ENCODE measurements around the gene DNAH17.

The DNAH17 gene, protein sequence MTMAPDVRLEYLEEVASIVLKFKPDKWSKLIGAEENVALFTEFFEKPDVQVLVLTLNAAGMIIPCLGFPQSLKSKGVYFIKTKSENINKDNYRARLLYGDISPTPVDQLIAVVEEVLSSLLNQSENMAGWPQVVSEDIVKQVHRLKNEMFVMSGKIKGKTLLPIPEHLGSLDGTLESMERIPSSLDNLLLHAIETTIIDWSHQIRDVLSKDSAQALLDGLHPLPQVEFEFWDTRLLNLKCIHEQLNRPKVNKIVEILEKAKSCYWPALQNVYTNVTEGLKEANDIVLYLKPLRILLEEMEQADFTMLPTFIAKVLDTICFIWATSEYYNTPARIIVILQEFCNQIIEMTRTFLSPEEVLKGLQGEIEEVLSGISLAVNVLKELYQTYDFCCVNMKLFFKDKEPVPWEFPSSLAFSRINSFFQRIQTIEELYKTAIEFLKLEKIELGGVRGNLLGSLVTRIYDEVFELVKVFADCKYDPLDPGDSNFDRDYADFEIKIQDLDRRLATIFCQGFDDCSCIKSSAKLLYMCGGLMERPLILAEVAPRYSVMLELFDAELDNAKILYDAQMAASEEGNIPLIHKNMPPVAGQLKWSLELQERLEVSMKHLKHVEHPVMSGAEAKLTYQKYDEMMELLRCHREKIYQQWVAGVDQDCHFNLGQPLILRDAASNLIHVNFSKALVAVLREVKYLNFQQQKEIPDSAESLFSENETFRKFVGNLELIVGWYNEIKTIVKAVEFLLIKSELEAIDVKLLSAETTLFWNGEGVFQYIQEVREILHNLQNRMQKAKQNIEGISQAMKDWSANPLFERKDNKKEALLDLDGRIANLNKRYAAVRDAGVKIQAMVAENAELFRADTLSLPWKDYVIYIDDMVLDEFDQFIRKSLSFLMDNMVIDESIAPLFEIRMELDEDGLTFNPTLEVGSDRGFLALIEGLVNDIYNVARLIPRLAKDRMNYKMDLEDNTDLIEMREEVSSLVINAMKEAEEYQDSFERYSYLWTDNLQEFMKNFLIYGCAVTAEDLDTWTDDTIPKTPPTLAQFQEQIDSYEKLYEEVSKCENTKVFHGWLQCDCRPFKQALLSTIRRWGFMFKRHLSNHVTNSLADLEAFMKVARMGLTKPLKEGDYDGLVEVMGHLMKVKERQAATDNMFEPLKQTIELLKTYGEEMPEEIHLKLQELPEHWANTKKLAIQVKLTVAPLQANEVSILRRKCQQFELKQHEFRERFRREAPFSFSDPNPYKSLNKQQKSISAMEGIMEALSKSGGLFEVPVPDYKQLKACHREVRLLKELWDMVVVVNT (N-terminal part only)

DNA sequence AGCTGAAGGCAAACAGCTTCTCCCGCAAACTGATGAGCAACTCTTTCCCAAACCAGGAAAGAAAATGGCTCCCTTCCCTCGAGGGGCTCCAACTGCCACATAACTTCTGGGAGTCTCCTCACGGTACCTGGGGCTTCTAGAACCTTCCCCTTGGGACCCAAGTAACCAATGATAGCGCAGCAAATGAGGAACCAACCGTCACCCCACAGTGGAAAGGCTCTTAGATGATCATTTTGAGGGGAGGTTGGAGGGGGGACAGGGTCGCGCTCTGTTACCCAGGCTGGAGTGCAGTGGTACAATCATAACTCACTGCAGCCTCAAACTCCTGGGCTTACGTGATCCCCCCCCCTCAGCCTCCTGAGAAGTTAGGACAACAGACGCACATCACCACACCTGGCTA, at the start of gene DNAH17:
Gene DNAH17 (minus strand): TSS at position 101 of the 400 bp plus-strand sequence. CDS start 2,339 bp downstream, outside the sequence.
- no peak for DNase-seq

DNA sequence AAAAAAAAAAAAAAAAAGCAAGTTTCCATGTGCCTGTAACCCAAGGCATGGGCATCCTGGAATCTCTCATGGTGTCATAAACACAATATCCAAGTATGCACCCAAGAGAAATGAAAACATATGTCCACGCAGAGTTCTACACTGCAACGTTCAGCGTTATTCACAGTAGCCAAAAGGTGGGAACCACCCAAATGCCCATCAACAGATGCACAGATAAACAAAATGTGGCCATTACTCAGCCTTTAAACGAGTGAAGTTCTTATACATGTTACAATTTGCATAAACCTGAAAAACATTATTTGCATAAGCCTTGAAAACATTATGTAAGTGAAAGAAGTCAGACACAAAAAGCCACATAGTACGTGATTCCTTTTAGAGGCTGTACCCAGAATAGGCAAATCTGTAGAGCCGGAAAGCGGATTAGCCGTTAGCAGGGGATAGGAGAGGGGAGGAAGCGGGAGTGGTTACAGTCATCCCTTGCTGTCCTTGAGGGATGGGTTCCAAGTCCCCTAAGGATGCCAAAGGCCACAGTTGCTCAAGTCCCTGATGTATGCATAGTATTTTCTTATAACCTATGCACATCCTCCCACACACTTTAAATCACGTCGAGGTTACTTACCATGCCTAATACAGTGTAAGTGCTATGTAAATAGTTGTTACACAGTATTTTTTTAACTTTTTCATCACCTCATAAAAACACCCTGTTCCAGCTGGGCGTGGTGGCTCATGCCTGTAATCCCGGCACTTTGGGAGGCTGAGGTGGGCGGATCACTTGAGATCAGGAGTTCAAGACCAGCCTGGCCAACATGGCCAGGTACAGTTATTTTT, 47.3 kb upstream of the DNAH17 start:
- DNase-seq = no peak

DNA sequence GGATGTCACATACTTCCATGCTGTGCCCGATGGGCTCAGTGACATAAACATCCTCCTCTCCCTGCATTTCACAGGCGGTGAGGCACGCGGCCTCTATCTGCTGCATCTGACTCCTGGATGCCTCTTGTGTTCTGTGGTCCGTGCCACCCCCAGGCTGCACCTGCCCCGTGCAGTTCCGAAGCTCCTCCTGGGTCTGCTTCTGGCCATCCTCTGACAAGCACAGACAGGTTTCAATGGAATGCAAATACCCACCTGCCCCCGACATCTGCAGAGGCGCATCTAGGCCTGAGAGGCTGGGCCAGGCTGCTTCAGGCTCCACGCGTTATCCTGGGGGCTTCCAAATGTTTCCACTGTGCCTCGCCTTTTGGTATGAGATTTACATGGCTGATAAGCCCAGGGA, 46.3 kb upstream of the DNAH17 start:
- DNase-seq = no peak

DNA sequence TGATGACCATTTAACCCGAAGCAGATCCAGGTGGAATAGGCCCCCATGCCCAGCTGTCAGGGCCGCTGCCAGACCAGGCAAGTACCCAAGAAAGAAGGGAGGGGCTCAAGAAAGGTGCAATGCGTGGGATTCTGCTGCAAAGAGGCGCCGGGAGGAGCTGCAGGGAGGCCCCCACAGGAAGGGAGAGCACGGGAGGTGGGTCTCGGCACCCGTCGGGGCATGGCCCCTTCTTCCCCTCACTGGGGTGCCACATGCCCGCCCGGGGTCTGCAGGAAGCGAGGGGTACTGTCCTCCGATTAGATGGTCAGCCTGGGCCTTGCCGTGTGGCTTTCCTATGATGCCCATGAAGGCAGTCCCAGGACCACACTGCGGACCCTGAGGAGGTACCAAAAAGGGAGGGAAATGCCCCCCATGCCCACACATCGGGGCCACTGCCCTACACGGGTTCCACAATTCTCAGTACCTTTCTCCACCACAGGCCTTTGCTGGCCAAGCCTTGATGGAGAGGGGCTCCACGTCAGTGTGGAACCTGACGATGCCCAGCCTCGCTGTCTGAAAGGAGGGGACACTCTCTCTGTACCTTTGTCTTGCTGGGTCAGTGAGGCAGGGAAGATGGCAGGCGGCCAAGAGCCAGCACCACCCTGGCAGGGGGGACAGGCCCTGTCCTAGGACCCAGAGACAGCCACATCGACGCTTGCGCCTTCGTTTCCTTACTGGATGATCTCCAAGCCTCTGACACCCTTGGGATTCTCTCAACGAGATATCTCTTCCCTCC, 45.5 kb upstream of the DNAH17 start:
- DNase-seq = no peak

DNA sequence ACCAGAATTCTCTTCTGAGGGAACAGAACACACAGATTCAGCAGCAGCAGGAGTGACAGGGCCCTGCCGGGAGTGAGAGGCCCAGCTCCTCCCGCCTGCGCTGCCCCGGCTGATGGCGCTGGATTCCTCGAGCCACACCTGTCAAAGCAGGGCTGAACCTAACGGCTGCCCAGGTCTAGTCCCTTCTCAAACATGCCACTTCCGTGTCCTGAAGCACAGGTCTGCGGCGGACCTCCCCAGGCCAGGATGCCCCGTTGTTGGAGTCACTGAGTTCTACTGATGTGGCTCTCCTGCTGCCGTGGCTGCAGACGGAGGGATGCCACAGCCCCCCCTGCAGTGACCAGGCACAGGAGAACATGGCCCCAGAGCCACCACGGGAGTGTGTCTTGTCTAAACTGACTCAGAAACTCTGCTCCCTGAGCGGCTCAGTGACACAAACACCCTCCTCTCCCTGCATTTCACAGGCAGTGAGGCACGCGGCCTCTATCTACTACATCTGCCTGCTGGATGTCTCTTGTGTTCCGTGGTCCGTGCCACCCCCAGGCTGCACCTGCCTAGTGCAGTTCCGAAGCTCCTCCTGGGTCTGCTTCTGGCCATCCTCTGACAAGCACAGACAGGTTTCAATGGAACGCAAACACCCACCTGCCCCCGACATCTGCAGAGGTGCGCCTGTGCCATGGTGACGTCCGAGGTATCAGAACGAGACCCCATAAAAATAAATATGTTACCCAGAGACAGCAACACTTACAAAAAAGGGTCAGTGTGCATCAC, 44.7 kb upstream of the DNAH17 start:
- no peak for DNase-seq

DNA sequence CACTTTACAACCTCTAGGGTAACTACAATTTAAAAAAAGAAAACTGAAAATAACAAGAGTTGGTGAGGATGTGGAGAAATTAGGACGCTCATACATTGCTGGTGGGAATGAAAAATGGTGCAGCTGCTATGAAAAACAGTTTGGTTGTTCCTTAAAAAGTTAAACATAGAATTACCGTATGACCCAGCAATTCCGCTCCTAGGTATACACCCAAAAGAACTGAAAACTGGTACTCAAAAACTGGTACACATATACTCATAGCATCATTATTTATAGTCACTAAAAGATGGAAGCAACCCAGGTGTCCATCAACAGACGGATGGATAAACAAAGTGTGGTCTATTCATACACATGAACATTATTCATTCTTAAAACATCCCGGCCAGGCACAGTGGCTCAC, 42.9 kb upstream of the DNAH17 start:
- DNase-seq = no peak

DNA sequence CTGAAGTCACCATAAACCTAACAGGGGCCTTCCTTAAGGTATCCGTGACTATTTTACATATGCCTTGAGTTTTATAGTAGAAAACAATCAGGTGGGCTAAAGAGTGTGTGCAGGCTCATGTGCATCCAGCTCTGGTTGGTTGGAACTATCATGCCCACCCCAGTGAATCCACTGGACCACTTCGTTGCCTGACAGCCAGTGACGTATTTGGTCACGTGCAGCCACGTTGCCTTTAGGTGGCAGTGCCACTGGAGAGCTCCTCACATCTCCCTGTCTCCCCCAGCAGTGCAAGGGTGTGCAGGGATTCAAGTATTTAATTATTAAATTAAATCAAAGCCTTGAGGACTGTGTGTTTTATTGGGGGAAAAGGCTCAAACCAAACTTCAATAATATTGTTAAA, 42.1 kb upstream of the DNAH17 start:
- no peak for DNase-seq

DNA sequence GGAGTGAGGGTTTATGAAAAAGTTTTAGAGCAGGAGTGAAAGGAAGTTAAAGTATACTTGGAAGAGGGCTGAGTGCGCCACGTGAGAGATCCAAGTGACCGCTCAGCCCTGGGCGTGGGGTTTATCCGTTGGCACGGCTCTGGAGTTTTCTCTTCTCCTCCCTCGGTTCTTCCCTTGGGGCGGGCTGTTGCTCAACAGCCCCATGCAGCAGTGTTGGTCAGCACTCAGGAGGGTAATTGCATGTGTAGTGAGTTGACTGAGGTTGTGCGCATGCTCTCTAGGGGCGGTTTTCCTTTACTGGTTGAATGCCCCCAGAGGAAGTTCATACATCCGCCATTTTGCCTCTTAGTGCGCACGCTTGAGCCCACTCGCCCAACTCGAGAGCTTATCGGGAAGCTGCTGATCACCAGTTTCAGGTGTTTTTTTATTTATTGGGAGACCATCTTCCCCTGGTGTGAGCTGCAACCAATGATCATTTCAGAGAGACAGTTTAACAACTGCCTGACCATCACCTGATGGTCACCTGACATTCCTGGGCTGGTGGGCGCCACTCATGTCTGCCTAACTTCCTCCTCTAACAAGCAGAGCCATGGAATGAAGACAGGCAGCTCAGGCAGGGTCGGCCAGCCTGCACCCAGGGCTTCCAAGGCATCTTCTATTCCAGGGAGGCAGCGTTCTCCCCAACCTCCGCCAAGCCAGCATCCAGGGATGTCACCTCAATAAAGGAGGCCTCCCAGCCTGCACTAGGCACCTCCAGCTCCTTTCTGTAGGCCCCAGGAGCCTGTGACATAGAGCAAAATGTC, 41.3 kb upstream of the DNAH17 start:
- DNase-seq = no peak

DNA sequence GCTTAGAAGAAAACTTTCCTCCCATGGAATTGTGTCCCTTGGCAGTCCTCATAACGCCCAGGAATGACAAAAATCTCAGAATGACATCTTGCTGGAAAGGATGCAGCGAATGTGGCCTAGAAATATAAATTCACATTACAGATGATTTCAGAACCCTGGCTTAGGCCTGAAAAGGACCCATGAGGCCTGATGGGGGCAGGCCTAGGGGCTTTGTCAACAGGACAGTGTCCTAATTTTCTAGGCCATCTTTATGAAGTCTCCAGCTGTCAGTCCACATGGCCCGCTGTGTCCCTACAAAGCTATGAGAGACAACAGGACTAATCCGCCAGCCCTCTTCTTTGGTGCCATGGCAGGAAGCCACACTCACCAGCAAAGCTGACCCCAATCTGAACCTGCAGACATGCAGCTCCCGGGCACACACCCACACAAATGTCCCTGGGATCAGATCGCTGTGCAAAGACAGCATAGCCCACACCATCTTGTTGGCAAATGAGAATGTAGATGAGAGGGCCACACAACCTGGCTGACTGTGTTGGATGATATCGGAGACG, 40.4 kb upstream of the DNAH17 start:
- no peak for DNase-seq

DNA sequence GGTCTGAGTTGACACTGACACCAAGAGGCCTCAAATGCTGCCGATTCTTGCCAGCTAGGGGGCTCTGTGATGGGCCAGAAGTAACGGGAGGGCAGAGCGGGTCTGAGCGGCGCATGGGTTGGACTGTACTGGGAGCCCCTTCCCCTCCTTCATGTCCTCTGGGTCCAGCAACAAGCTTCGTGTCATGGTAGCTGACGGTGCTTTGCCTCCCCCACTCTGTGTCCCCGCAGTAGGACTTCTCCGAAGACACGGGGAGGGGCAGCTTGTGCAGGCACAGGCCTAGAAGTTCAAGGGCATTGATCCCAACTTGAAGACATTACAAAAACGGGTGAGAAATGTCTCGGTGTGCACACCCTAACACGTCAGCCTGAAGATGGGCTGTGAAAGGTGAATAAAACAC, 39.8 kb upstream of the DNAH17 start:
- DNase-seq = no peak

DNA sequence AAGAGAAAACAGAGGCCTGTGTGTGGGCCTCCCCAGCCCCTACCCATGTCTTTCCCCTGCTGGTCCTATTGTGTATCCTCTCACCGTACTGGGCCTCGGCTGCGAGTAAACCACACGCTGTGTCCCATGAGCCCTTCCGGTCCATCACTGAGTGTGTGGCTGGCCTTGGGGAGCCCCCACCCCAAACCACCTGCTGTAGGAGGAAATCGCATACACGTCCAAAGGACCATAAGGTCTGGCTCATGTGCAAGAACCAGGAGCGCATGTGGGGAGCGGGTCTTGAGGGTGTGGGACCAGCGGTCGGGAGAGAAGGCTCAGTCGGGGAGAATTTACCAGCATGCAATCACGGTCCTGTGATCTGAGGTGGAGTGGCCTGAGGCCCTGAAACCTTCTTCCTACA, 38.4 kb upstream of the DNAH17 start:
- no peak for DNase-seq

DNA sequence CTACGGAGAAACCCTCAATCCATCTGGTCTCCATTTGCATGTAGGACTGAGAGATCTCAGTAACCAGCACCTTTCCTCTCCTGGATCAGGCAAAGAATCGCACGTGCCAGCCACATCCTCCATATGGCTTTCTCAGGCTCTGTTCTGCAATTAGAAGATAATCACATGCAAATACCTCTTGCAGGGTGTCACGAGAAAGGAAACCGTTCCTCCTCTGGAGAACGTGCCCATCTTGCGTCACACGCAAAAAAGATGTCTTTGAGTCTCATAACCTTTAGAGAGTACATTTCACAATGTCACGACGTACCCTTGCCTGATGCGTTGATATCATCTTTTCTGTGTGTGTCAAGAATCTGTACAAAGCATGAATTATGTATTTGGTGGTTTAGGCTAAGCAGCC, 36.2 kb upstream of the DNAH17 start:
- no peak for DNase-seq

DNA sequence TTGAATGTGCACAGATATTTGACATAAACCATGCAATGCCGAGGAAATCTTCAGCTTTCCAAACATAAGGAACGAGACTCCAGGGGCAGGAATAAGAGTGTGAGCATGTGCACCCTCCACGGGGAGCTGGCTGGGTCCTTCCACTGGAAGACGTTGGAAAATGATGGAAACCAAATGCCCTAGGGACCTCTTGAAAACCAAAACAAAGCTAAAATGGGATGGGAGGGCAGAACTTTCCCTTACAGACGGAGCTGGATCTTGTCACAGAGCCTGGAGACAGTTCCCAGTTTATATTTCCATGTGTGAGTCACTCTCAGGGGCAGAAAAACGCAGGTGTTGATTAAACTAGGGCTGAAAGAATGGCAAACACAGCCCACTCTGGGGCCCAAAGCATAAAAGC, 34.4 kb upstream of the DNAH17 start:
- DNase-seq = no peak

DNA sequence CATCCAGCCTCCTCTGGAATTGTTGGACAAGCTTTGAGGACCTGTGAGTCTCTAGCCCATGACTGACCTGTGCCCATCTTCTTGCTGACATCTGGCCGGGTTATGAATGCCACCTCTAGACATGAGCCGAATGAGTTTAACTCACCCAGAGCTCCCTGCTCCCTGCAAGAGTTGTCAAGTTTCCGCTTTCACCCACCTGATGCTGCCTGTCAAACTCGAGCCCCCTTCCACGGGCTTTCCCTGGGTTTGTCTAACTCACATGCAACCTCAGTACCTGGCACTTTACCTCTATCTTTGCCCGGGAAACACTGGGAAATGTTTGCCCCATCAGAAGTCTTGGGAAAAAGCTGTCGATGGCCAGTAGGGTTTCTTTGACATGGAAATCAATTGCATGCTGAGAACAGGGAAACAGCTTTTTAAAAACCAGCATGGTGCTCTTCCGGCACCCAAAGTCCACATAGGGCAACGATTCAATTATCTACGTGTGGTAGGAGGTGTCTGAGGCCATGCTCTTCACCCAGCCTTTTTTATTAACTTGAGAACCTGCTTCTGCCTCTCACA, 33.8 kb upstream of the DNAH17 start:
- no peak for DNase-seq

DNA sequence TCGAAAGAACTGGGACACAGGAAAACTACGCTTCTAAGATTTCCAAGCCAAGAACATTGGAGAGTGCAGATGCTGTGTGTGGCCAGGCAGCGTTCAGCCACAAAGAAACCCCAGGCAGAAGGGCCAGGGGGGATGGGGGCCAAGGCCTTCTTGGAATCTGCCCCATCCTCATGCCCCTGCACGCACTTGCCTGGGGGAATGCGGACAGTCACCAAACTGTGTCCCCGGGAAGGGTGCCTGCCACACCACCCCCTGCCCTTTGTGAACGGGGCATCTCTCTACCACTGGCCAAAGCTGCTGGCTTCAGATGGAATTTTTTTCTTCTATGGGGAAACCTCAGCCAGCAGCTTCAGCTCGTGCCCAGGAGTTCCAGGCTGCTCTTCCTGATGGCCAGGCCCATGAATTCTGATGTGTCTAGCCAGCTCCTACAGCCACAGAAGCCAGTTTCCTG, 32.0 kb upstream of the DNAH17 start:
- no peak for DNase-seq

DNA sequence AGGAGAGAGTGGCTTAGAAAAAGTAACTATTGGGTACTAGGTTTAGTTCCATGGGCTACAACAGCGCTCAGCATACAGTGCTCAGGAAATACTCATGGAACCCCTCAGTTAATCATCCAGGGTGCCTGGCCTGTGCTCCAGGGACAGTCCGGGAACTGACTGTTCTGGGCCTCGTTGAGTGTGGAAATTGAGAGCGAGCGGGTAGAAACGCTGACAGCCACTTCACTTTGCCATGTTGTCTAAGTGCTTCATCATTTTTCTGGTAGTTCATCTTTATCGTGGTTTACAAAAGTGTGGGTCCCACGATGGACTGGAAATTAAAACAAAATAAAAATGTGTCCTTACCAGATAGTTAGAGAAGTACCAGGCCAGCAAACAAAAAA, 31.6 kb upstream of the DNAH17 start:
- DNase-seq = no peak

DNA sequence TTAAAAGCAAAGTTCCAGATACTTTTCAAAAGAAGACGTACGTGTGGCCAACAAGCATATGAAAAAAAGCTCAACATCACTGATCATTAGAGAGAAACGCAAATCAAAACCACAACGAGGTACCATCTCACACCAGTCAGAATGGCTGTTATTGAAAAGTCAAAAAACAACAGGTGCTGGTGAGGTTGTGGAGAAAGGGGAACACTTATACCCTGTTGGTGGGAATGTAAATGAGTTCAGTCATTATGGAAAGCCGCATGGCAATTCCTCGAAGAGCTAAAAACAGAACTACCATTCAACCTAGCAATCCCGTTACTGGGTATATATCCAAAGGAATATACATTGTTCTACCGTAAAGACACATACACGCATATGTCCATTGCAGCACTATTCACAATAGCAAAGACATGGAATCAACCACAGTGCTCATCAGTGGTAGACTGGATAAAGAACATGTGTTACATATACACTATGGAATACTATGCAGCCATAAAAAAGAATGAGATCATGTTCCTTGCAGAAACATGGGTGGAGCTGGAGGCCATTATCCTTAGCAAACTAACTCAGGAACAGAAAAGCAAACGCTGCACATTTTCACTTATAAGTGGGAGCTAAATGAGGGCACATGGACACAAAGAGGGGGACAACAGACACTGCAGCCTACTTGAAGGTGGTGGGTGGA, 31.1 kb upstream of the DNAH17 start:
- DNase-seq = no peak

DNA sequence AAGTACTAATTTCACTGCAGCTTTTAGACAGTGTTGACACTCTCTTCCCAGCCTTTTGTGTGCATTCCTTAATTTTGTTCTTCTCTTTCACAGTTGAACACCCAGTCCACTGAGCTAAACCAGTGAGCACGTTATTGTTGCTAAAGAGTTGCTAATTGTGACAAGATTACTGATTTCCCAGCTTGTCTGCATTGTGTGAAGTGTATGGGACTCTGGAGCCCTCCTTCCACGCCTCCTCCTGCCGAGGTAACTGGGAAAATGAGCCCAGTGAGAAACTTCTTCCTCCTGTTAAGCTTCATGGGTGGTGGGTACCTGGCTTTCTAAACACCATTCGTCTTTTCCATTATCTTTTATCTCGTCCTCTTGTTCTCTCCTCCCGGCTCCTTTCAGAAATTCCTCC, 29.8 kb upstream of the DNAH17 start:
- DNase-seq = no peak
